SK-N-MC (cell line): Measurements from ENCODE around the gene SHANK3.

Experiments used
- DNase-seq: peaks from one replicate; pipeline ENCODE4 v3.0.0-alpha.2; 2011; ENCODE audit warnings: low read depth, low spot score
- H3K27ac ChIP-seq: fragments of 200-600 bp; sonication (generic); 2 replicates; pipeline ENCODE4 v1.5.1; 2016; ENCODE audit warnings: mixed run types
- H3K36me3 ChIP-seq: fragments of 200-600 bp; sonication (generic); 2 replicates; pipeline ENCODE4 v1.6.1; 2017; ENCODE audit warnings: antibody characterized with exemption, low read length, mixed read lengths; ENCODE audit not compliant: insufficient read depth
- H3K4me3 ChIP-seq: fragments of 200-600 bp; sonication (generic); 2 replicates; pipeline ENCODE4 v1.5.1; 2016
- H3K9ac ChIP-seq: fragments of 200-600 bp; sonication (generic); 2 replicates; pipeline ENCODE4 v1.8.0; 2017; ENCODE audit warnings: mixed run types, mixed read lengths; ENCODE audit not compliant: insufficient read length
- H3K9me3 ChIP-seq: fragments of 200-600 bp; sonication (generic); 2 replicates; pipeline ENCODE4 v1.6.1; 2017; ENCODE audit warnings: low read depth, mild to moderate bottlenecking, antibody characterized with exemption, low read length, moderate library complexity, mixed read lengths
- EZH2 ChIP-seq: fragments of 200-600 bp; sonication (generic); IDR thresholded peaks from one replicate; pipeline ENCODE4 v1.6.1; 2017; ENCODE audit warnings: antibody characterized with exemption
- FOXP2 ChIP-seq: optimal IDR thresholded peaks from 2 replicates; pipeline ENCODE3; 2011; ENCODE audit warnings: mild to moderate bottlenecking, moderate library complexity; ENCODE audit not compliant: insufficient read depth; ENCODE audit errors: extremely low read length, control extremely low read depth
- POLR2AphosphoS5 ChIP-seq: IDR thresholded peaks from 2 replicates; pipeline ENCODE4 v1.6.1; 2012; ENCODE audit warnings: mild to moderate bottlenecking, low read depth, low read length, borderline replicate concordance

Gene SHANK3

GRCh38 chr22:50694766-50695420 lies 22.3 kb downstream of the SHANK3 start:
- H3K9ac ChIP-seq: no peak overlapping the region
- TF ChIP-seq POLR2AphosphoS5 (no peak), EZH2 (no peak), FOXP2 (no peak)
- H3K4me3 ChIP-seq: no peak overlapping the region
- DNase-seq: no peak
- H3K27ac ChIP-seq: no peak overlapping the region
- H3K9me3 ChIP-seq: no peaks in the 10 kb centered on the region
- no peaks in the 10 kb centered on the region for H3K36me3 ChIP-seq

GRCh38 chr22:50695421-50696250 lies 23.0 kb downstream of the SHANK3 start:
- H3K9me3 ChIP-seq: no peaks in the 10 kb centered on the region
- DNase-seq: no peak
- H3K9ac ChIP-seq: no peak overlapping the region
- no peaks in the 10 kb centered on the region for H3K36me3 ChIP-seq
- H3K27ac ChIP-seq: no peak overlapping the region
- H3K4me3 ChIP-seq: no peak overlapping the region
- no peak for TF ChIP-seq FOXP2
- no peak for TF ChIP-seq POLR2AphosphoS5
- TF ChIP-seq EZH2: no peak

- TF ChIP-seq POLR2AphosphoS5 (no peak), EZH2 (no peak), FOXP2 (no peak)
- DNase-seq: no peak
- Histone ChIP-seq H3K4me3 (no peak overlapping the region), H3K27ac (no peak overlapping the region), H3K9ac (no peak overlapping the region), H3K36me3 (no peaks in the 10 kb centered on the region), H3K9me3 (no peaks in the 10 kb centered on the region)
Observed at GRCh38 chr22:50696251-50696798, 23.7 kb downstream of the SHANK3 start.

- no peak overlapping the region for H3K9ac ChIP-seq
- TF ChIP-seq POLR2AphosphoS5 (no peak), EZH2 (no peak), FOXP2 (no peak)
- no peaks in the 10 kb centered on the region for H3K9me3 ChIP-seq
- peak overlapping the region; percentile 57 for H3K4me3 ChIP-seq
- H3K27ac ChIP-seq: no peak overlapping the region
- no peaks in the 10 kb centered on the region for H3K36me3 ChIP-seq
- DNase-seq: no peak
Observed at GRCh38 chr22:50696799-50697561, 24.4 kb downstream of the SHANK3 start.

GRCh38 chr22:50697667-50698506 lies 25.3 kb downstream of the SHANK3 start:
- no peak for DNase-seq
- Histone ChIP-seq H3K36me3 (no peaks in the 10 kb centered on the region), H3K4me3 (peak overlapping the region; percentile 73), H3K9ac (no peak overlapping the region), H3K27ac (no peak overlapping the region), H3K9me3 (no peaks in the 10 kb centered on the region)
- TF ChIP-seq FOXP2 (no peak), EZH2 (no peak), POLR2AphosphoS5 (no peak)

GRCh38 chr22:50698546-50698945 lies 25.9 kb downstream of the SHANK3 start:
- no peak overlapping the region for H3K27ac ChIP-seq
- no peak for DNase-seq
- no peaks in the 10 kb centered on the region for H3K9me3 ChIP-seq
- no peak for TF ChIP-seq FOXP2
- TF ChIP-seq POLR2AphosphoS5: no peak
- TF ChIP-seq EZH2: no peak
- H3K36me3 ChIP-seq: no peaks in the 10 kb centered on the region
- no peak overlapping the region for H3K4me3 ChIP-seq
- H3K9ac ChIP-seq: no peak overlapping the region

GRCh38 chr22:50699001-50699755 lies 26.6 kb downstream of the SHANK3 start:
- Histone ChIP-seq H3K4me3 (no peak overlapping the region), H3K36me3 (no peaks in the 10 kb centered on the region), H3K9ac (no peak overlapping the region), H3K9me3 (no peaks in the 10 kb centered on the region), H3K27ac (no peak overlapping the region)
- no peak for DNase-seq
- TF ChIP-seq EZH2 (no peak), POLR2AphosphoS5 (no peak), FOXP2 (no peak)
